DND-41 (cell line): ENCODE data around the gene MINDY4.

ENCODE experiments used
- CTCF ChIP-seq: IDR thresholded peaks from 2 replicates; pipeline ENCODE4 v1.5.1; 2012; ENCODE audit warnings: borderline replicate concordance, low read length, moderate library complexity, mild to moderate bottlenecking; ENCODE audit not compliant: poor library complexity, severe bottlenecking; ENCODE audit errors: extremely low read depth
- EZH2 ChIP-seq: IDR thresholded peaks from 3 replicates; pipeline ENCODE4 v1.6.1; 2012; ENCODE audit warnings: borderline replicate concordance, low read depth, mild to moderate bottlenecking, moderate library complexity, low read length, inconsistent platforms; ENCODE audit not compliant: severe bottlenecking

- TF ChIP-seq EZH2: no peak
- TF ChIP-seq CTCF: no peak
Observed at GRCh38 chr7:30750010-30750409, 21.2 kb upstream of the MINDY4 start.
